Measurements from ENCODE around the gene RBSN. TPM values are rescaled to one million over a fixed set of nuclear protein-coding genes. Genes with fewer than 3 reads are reported as not detected.

The RBSN gene
- total RNA-seq, 1 donor from 2014 or later, result 29.7 TPM

GRCh38 chr3:15056676-15057404 is 42.1 kb downstream of the RBSN start:
- no peak for TF ChIP-seq CTCF (IDR thresholded peaks at IDR 0.05)
- Histone ChIP-seq H3K27me3 (ENCODE audit: low read depth) (no peaks in the 10 kb centered on the region), H3K27ac (no peak overlapping the region), H3K4me1 (no peaks in the 10 kb centered on the region), H3K4me3 (no peak overlapping the region), H3K9me3 (no peaks in the 10 kb centered on the region), H3K36me3 (peaks cover 54% of the 10 kb centered on the region)
- DNase-seq, result no peak
- ATAC-seq, result peak in 1 of 2 donors; percentile 26
- intact Hi-C loops (cut with DNase I), result no loop called here

- DNase-seq, result no peak
- Histone ChIP-seq H3K36me3 (peaks cover 69% of the 10 kb centered on the region), H3K27me3 (ENCODE audit: low read depth) (no peaks in the 10 kb centered on the region), H3K27ac (no peak overlapping the region), H3K4me3 (no peak overlapping the region), H3K9me3 (no peaks in the 10 kb centered on the region), H3K4me1 (no peaks in the 10 kb centered on the region)
- no peak for TF ChIP-seq CTCF (IDR thresholded peaks at IDR 0.05)
- no peak for ATAC-seq
- intact Hi-C loops (cut with DNase I), result no loop called here
These were observed 43.9 kb downstream of the RBSN start for GRCh38 chr3:15055019-15055557.

GRCh38 chr3:15053541-15053940 is 45.4 kb downstream of the RBSN start:
- DNase-seq (no peak), ATAC-seq (no peak)
- Histone ChIP-seq H3K9me3 (no peaks in the 10 kb centered on the region), H3K4me3 (no peak overlapping the region), H3K36me3 (peaks cover 73% of the 10 kb centered on the region), H3K27me3 (ENCODE audit: low read depth) (no peaks in the 10 kb centered on the region), H3K27ac (no peak overlapping the region), H3K4me1 (no peaks in the 10 kb centered on the region)
- intact Hi-C loops (cut with DNase I), result no loop called here
- TF ChIP-seq CTCF (IDR thresholded peaks at IDR 0.05), result no peak

GRCh38 chr3:15052335-15053242 is 46.4 kb downstream of the RBSN start:
- peaks cover 73% of the 10 kb centered on the region for H3K36me3 ChIP-seq
- no peaks in the 10 kb centered on the region for H3K27me3 ChIP-seq (ENCODE audit: low read depth)
- ATAC-seq, result peak in 1 of 2 donors; percentile 35

More at GRCh38 chr3:15052335-15053242, 46.4 kb downstream of the RBSN start:
- TF ChIP-seq CTCF (IDR thresholded peaks at IDR 0.05), result no peak
- H3K4me3 ChIP-seq, result no peak overlapping the region
- no peak overlapping the region for H3K27ac ChIP-seq
- intact Hi-C loops (cut with DNase I), result no loop called here
- no peaks in the 10 kb centered on the region for H3K9me3 ChIP-seq
- H3K4me1 ChIP-seq, result no peaks in the 10 kb centered on the region
- no peak for DNase-seq
